Measurements from ENCODE around the gene DES. TPM values are rescaled to one million over a fixed set of nuclear protein-coding genes. Genes with fewer than 3 reads are reported as not detected.

Gene DES
- polyA plus RNA-seq, 1 experiment: 7.0 TPM

GRCh38 chr2:219448776-219449341, 30.7 kb downstream of the DES start:
- ChIA-PET CTCF (interaction anchor here (1.4 to 2.7 kb wide), 2 partner anchors 10 to 27 kb away, joined by 4 to 7 read pairs; no protein-coding TSS in a partner anchor), POLR2A (no interaction called here)
- Histone ChIP-seq H3K36me3 (ENCODE audit: control insufficient read depth, insufficient read depth, low read length) (peaks cover 17% of the 10 kb centered on the region), H3K27me3 (ENCODE audit: control insufficient read depth, insufficient read depth, low read length) (no peaks in the 10 kb centered on the region), H3K4me3 (ENCODE audit: low read depth, low read length) (no peak overlapping the region)
- TF ChIP-seq, protein P1, sequence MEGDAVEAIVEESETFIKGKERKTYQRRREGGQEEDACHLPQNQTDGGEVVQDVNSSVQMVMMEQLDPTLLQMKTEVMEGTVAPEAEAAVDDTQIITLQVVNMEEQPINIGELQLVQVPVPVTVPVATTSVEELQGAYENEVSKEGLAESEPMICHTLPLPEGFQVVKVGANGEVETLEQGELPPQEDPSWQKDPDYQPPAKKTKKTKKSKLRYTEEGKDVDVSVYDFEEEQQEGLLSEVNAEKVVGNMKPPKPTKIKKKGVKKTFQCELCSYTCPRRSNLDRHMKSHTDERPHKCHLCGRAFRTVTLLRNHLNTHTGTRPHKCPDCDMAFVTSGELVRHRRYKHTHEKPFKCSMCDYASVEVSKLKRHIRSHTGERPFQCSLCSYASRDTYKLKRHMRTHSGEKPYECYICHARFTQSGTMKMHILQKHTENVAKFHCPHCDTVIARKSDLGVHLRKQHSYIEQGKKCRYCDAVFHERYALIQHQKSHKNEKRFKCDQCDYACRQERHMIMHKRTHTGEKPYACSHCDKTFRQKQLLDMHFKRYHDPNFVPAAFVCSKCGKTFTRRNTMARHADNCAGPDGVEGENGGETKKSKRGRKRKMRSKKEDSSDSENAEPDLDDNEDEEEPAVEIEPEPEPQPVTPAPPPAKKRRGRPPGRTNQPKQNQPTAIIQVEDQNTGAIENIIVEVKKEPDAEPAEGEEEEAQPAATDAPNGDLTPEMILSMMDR (IDR thresholded peaks at IDR 0.05; ENCODE audit: insufficient read depth, low read depth, low read length): no peak
- no peak for DNase-seq (ENCODE audit: low read depth)

DNA sequence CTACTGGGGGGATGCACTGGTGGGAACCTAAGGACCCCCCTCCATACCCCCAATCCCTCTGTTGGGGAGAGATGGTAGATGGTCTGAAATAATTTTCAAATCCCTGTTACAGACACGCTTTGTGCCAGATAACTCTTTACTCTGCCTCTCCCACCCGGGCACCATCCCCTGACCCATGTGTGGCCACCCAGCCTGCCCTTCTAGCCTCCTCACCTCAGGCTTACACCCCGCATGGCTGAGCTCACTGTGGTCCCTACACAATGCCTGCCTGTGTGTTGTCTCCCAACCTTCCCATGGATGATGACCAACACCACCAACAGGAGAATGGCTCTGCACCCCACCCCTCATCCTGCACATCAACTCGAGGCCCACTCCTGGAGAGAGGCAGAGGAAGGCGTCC, 31.4 kb downstream of the DES start:
- peaks cover 17% of the 10 kb centered on the region for H3K36me3 ChIP-seq (ENCODE audit: control insufficient read depth, insufficient read depth, low read length)
- no peaks in the 10 kb centered on the region for H3K27me3 ChIP-seq (ENCODE audit: control insufficient read depth, insufficient read depth, low read length)
- ChIA-PET CTCF (interaction anchor here (1.2 to 2.7 kb wide), 5 partner anchors 9 to 80 kb away, joined by 4 to 7 read pairs (median 5); a partner anchor contains a TSS), POLR2A (interaction anchor here (0.5 to 0.7 kb wide), 2 partner anchors 51 to 1082 kb away, joined by 3 to 26 read pairs; no protein-coding TSS in a partner anchor)
- no peak overlapping the region for H3K4me3 ChIP-seq (ENCODE audit: low read depth, low read length)
- TF ChIP-seq, protein P1 (IDR thresholded peaks at IDR 0.05; ENCODE audit: insufficient read depth, low read depth, low read length): no peak
- DNase-seq (ENCODE audit: low read depth): no peak

GRCh38 chr2:219451661-219452360, 33.6 kb downstream of the DES start:
- POLR2A ChIA-PET: no interaction called here
- TF ChIP-seq, protein P1 (IDR thresholded peaks at IDR 0.05; ENCODE audit: insufficient read depth, low read depth, low read length): no peak
- CTCF ChIA-PET: interaction anchor here (1.3 to 3.1 kb wide), 7 partner anchors 7 to 78 kb away, joined by 3 to 12 read pairs (median 4); a partner anchor contains a TSS
- Histone ChIP-seq H3K36me3 (ENCODE audit: control insufficient read depth, insufficient read depth, low read length) (peaks cover 12% of the 10 kb centered on the region), H3K4me3 (ENCODE audit: low read depth, low read length) (no peak overlapping the region), H3K27me3 (ENCODE audit: control insufficient read depth, insufficient read depth, low read length) (no peaks in the 10 kb centered on the region)
- DNase-seq (ENCODE audit: low read depth): no peak

GRCh38 chr2:219452361-219453317, 34.5 kb downstream of the DES start:
- peak; percentile 78 for DNase-seq (ENCODE audit: low read depth)
- TF ChIP-seq, protein P1 (IDR thresholded peaks at IDR 0.05; ENCODE audit: insufficient read depth, low read depth, low read length): no peak

More at GRCh38 chr2:219452361-219453317, 34.5 kb downstream of the DES start:
- Histone ChIP-seq H3K36me3 (ENCODE audit: control insufficient read depth, insufficient read depth, low read length) (peaks cover 13% of the 10 kb centered on the region), H3K27me3 (ENCODE audit: control insufficient read depth, insufficient read depth, low read length) (no peaks in the 10 kb centered on the region), H3K4me3 (ENCODE audit: low read depth, low read length) (no peak overlapping the region)
- POLR2A ChIA-PET: interaction anchor here (0.8 to 1.5 kb wide), 4 partner anchors 11 to 67 kb away, joined by 3 to 15 read pairs (median 6); no protein-coding TSS in a partner anchor
- CTCF ChIA-PET: interaction anchor here (0.7 to 3.1 kb wide), 17 partner anchors 10 to 158 kb away, joined by 3 to 17 read pairs (median 4); partner anchors contain the start of genes DES and GMPPA

Measured in BJ (cell line).